K562 (cell line): ENCODE data around the gene CHD5. TPM values are rescaled to one million over a fixed set of nuclear protein-coding genes. Genes with fewer than 3 reads are reported as not detected.
A peak's percentile ranks its signal among the peaks of the same experiment; 100 is the strongest.

Experiments used
- BRF1 ChIP-seq: IDR thresholded peaks from 3 replicates; pipeline ENCODE4 v1.6.1; 2011; ENCODE audit warnings: borderline replicate concordance, mild to moderate bottlenecking; ENCODE audit not compliant: insufficient read length; ENCODE audit errors: extremely low read depth
- ERF ChIP-seq: fragments of 450-650 bp; formaldehyde crosslinking; IDR thresholded peaks from 2 replicates; pipeline ENCODE4 v1.4.0; 2020; ENCODE audit warnings: mild to moderate bottlenecking, mixed read lengths
- EZH2 ChIP-seq: IDR thresholded peaks from 2 replicates; pipeline ENCODE4 v1.6.1; 2012; ENCODE audit warnings: low read depth, mild to moderate bottlenecking, inconsistent platforms, low read length, borderline replicate concordance
- LEF1 ChIP-seq: fragments of 450-650 bp; IDR thresholded peaks from 2 replicates; pipeline ENCODE4 v1.6.1; 2016; ENCODE audit warnings: mild to moderate bottlenecking
- MTA2 ChIP-seq: fragments of 450-650 bp; IDR thresholded peaks from 2 replicates; pipeline ENCODE4 v1.6.1; 2016; ENCODE audit warnings: low read depth
- MXI1 ChIP-seq: IDR thresholded peaks from 2 replicates; pipeline ENCODE4 v1.6.1; 2011; ENCODE audit warnings: low read depth, mild to moderate bottlenecking, improper control_type of control experiment, low read length
- PTBP1 ChIP-seq: fragments of 200-400 bp; formaldehyde crosslinking; IDR thresholded peaks from 2 replicates; pipeline ENCODE4 v1.6.1; 2017; ENCODE audit warnings: low read depth, low read length
- SETDB1 ChIP-seq: IDR thresholded peaks from one replicate; pipeline ENCODE4 v1.6.1; 2012; ENCODE audit warnings: low read length, control low read depth, inconsistent platforms
- SMC3 ChIP-seq: conservative IDR thresholded peaks from 2 replicates; pipeline ENCODE4 v1.6.1; 2011; ENCODE audit warnings: low read depth, low read length, improper control_type of control experiment; ENCODE audit not compliant: insufficient read depth
- ZNF121 ChIP-seq: sonication (generic); formaldehyde crosslinking; conservative IDR thresholded peaks from 2 replicates; pipeline ENCODE4 v1.8.0; 2022; ENCODE audit warnings: missing genetic modification reagents
- polyA plus RNA-seq, 8 experiments: library from polyadenylated mRNA; depleted of rRNA in 4 of 8; stranded (reverse) in 5 of 8; unstranded in 3 of 8; fragments of >200 nt; fragmentation: Nextera tagmentation in 2 of 8; fragmentation: Illumina TruSeq in 1 of 8; extraction: Ambion mirVana in 2 of 8; extraction: Trizol in 1 of 8; gene quantifications; 2 replicates each; pipeline versions ENCODE4 v1.2.1 to v1.2.3, GENCODE V29; 2011 to 2014; ENCODE audit warnings: inconsistent platforms in 1 of 8, missing spikeins in 1 of 8
- total RNA-seq, 7 experiments: library from RNA; depleted of rRNA in 6 of 7; stranded (reverse); fragments of >200 nt in 6 of 7; fragmentation: Illumina TruSeq in 2 of 7; extraction: Trizol in 2 of 7; gene quantifications; 2 replicates each; pipeline versions ENCODE4 v1.2.1 to v1.2.3, GENCODE V29; 2011 to 2021; ENCODE audit warnings: low replicate concordance in 1 of 7
- TF ChIP-seq, protein P1 (sequence below): IDR thresholded peaks from 2 replicates; pipeline ENCODE4 v1.6.1; 2011; ENCODE audit warnings: borderline replicate concordance, low read depth, mild to moderate bottlenecking, moderate library complexity, low read length; ENCODE audit not compliant: insufficient read depth, poor library complexity, severe bottlenecking
- TF ChIP-seq, protein P2 (sequence below), 2 experiments: fragments of 450-650 bp; formaldehyde crosslinking in 1 of 2; IDR thresholded peaks; 2 replicates each; pipeline versions ENCODE4 v1.4.0 to v1.6.1; 2014 to 2020; ENCODE audit warnings: mild to moderate bottlenecking in 2 of 2, borderline replicate concordance in 1 of 2, low read depth in 1 of 2
- TF ChIP-seq, protein P3 (sequence below), 3 experiments: IDR thresholded peaks in 2 of 3; conservative IDR thresholded peaks in 1 of 3; 2 replicates each; pipeline ENCODE4 v1.5.1; 2011 to 2012; ENCODE audit warnings: low read length in 3 of 3, mild to moderate bottlenecking in 3 of 3, control low read depth in 2 of 3, improper control_type of control experiment in 1 of 3, inconsistent platforms in 1 of 3, low read depth in 1 of 3, mixed read lengths in 1 of 3, moderate library complexity in 1 of 3; ENCODE audit not compliant: insufficient read depth in 2 of 3
- TF ChIP-seq, protein P4 (sequence below): fragments of 450-650 bp; conservative IDR thresholded peaks from 2 replicates; pipeline ENCODE4 v1.6.1; 2016; ENCODE audit warnings: missing genetic modification characterization, low read depth, mild to moderate bottlenecking, missing compliant biosample characterization, moderate library complexity

Gene CHD5
- total and polyA plus RNA-seq, 9 of the 15 experiments (the other 6 are each of a cell fraction or from before 2014, with no cell fraction given) = 0.03 to 0.52 (median 0.11) TPM; not detected in 2

DNA sequence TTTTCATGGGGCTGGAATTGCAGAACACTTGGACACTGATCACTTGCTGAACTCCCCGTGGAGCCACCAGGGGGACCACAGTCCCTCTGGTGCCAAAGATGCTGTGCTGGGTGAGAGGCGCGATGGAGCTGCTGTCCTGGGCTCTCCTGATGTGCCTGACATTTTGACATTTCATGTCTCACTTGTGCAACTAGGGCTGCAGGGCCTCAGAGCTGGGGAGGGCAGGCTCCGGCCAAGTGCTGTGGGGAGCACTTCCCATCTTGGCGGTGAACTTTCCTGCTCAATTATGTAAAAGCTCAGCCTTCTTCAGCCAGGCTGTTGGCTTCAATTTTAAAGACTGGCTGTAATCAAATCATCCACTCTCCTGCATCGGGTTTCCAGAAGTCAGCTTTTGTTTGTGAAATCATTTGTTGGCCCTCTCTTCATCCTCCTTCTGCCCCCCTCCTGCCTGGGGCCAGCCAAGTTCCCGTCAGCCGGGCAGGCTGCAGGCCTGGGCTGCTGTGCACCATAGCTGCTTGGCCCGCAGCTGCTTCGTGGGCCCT, 97.6 kb downstream of the CHD5 start (continued):
- TF ChIP-seq, protein P1, sequence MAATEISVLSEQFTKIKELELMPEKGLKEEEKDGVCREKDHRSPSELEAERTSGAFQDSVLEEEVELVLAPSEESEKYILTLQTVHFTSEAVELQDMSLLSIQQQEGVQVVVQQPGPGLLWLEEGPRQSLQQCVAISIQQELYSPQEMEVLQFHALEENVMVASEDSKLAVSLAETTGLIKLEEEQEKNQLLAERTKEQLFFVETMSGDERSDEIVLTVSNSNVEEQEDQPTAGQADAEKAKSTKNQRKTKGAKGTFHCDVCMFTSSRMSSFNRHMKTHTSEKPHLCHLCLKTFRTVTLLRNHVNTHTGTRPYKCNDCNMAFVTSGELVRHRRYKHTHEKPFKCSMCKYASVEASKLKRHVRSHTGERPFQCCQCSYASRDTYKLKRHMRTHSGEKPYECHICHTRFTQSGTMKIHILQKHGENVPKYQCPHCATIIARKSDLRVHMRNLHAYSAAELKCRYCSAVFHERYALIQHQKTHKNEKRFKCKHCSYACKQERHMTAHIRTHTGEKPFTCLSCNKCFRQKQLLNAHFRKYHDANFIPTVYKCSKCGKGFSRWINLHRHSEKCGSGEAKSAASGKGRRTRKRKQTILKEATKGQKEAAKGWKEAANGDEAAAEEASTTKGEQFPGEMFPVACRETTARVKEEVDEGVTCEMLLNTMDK = peak; percentile 93
- no peak for TF ChIP-seq ERF
- TF ChIP-seq, protein P2, sequence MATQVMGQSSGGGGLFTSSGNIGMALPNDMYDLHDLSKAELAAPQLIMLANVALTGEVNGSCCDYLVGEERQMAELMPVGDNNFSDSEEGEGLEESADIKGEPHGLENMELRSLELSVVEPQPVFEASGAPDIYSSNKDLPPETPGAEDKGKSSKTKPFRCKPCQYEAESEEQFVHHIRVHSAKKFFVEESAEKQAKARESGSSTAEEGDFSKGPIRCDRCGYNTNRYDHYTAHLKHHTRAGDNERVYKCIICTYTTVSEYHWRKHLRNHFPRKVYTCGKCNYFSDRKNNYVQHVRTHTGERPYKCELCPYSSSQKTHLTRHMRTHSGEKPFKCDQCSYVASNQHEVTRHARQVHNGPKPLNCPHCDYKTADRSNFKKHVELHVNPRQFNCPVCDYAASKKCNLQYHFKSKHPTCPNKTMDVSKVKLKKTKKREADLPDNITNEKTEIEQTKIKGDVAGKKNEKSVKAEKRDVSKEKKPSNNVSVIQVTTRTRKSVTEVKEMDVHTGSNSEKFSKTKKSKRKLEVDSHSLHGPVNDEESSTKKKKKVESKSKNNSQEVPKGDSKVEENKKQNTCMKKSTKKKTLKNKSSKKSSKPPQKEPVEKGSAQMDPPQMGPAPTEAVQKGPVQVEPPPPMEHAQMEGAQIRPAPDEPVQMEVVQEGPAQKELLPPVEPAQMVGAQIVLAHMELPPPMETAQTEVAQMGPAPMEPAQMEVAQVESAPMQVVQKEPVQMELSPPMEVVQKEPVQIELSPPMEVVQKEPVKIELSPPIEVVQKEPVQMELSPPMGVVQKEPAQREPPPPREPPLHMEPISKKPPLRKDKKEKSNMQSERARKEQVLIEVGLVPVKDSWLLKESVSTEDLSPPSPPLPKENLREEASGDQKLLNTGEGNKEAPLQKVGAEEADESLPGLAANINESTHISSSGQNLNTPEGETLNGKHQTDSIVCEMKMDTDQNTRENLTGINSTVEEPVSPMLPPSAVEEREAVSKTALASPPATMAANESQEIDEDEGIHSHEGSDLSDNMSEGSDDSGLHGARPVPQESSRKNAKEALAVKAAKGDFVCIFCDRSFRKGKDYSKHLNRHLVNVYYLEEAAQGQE (IDR thresholded peaks at IDR 0.05; ENCODE audit: borderline replicate concordance) = peak; percentile 49; the same call in 1 of the 2 replicates
- TF ChIP-seq, protein P2 (CRISPR knock-in tag; IDR thresholded peaks at IDR 0.05; ENCODE audit: low read depth) = no peak
- no peak for TF ChIP-seq LEF1
- peak; percentile 28; the same call in 1 of the 2 replicates for TF ChIP-seq SMC3
- no peak for TF ChIP-seq PTBP1
- no peak for TF ChIP-seq MTA2
- TF ChIP-seq, protein P3, sequence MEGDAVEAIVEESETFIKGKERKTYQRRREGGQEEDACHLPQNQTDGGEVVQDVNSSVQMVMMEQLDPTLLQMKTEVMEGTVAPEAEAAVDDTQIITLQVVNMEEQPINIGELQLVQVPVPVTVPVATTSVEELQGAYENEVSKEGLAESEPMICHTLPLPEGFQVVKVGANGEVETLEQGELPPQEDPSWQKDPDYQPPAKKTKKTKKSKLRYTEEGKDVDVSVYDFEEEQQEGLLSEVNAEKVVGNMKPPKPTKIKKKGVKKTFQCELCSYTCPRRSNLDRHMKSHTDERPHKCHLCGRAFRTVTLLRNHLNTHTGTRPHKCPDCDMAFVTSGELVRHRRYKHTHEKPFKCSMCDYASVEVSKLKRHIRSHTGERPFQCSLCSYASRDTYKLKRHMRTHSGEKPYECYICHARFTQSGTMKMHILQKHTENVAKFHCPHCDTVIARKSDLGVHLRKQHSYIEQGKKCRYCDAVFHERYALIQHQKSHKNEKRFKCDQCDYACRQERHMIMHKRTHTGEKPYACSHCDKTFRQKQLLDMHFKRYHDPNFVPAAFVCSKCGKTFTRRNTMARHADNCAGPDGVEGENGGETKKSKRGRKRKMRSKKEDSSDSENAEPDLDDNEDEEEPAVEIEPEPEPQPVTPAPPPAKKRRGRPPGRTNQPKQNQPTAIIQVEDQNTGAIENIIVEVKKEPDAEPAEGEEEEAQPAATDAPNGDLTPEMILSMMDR (IDR thresholded peaks at IDR 0.05 in 2 of 3, conservative IDR thresholded peaks at IDR 0.05 in 1 of 3; ENCODE audit: insufficient read depth in 2 of 3, low read depth in 1 of 3, low read length in 3 of 3) = peak; percentile 58 to 66 (median 59)
- TF ChIP-seq, protein P4, sequence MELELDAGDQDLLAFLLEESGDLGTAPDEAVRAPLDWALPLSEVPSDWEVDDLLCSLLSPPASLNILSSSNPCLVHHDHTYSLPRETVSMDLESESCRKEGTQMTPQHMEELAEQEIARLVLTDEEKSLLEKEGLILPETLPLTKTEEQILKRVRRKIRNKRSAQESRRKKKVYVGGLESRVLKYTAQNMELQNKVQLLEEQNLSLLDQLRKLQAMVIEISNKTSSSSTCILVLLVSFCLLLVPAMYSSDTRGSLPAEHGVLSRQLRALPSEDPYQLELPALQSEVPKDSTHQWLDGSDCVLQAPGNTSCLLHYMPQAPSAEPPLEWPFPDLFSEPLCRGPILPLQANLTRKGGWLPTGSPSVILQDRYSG (tag) = no peak
- no peak for TF ChIP-seq SETDB1
- TF ChIP-seq BRF1 = no peak
- no peak for TF ChIP-seq ZNF121 (CRISPR knock-in tag)
- TF ChIP-seq MXI1 = no peak
- TF ChIP-seq EZH2 = peak; percentile 12; the same call in 1 of the 2 replicates
